HFF-Myc (cell line): ENCODE results near the gene LIPF.
"Not testable (repeated sequence)": the region's sequence is repeated elsewhere in the genome, so short reads cannot be mapped to it uniquely, and the experiment has no call there.

ENCODE experiments used
- DNase-seq: peaks from one replicate; pipeline ENCODE4 v3.0.0-alpha.2; 2011; ENCODE audit warnings: low read depth; ENCODE audit errors: extremely low read depth
- H3K4me3 ChIP-seq: replicated peaks from 2 replicates; pipeline ENCODE4 v1.5.1; 2011; ENCODE audit warnings: low read depth, mild to moderate bottlenecking, control low read depth, low read length
- CTCF ChIP-seq: IDR thresholded peaks from 2 replicates; pipeline ENCODE4 v1.5.1; 2012; ENCODE audit warnings: mild to moderate bottlenecking, low read depth, low read length, control low read depth; ENCODE audit errors: missing control alignments

Gene LIPF

GRCh38 chr10:88657901-88658300 lies 6.3 kb upstream of the LIPF start:
- H3K4me3 ChIP-seq: no peak overlapping the region
- no peak for TF ChIP-seq CTCF
- DNase-seq: no peak

- no peak for DNase-seq
- TF ChIP-seq CTCF: no peak
- H3K4me3 ChIP-seq: no peak overlapping the region
These were observed 4.3 kb upstream of the LIPF start for GRCh38 chr10:88659725-88660597.

GRCh38 chr10:88660598-88660884 lies 3.7 kb upstream of the LIPF start:
- H3K4me3 ChIP-seq: no peak overlapping the region
- no peak for DNase-seq
- TF ChIP-seq CTCF: no peak

GRCh38 chr10:88661018-88661417 lies 3.2 kb upstream of the LIPF start:
- no peak for TF ChIP-seq CTCF
- no peak for DNase-seq
- no peak overlapping the region for H3K4me3 ChIP-seq

- TF ChIP-seq CTCF: no peak
- no peak overlapping the region for H3K4me3 ChIP-seq
- DNase-seq: no peak
These were observed 2.7 kb upstream of the LIPF start for GRCh38 chr10:88661577-88661976.

GRCh38 chr10:88663153-88663552 lies 1.1 kb upstream of the LIPF start:
- H3K4me3 ChIP-seq: not testable (repeated sequence)

GRCh38 chr10:88668465-88668864 lies 4.2 kb downstream of the LIPF start:
- no peak overlapping the region for H3K4me3 ChIP-seq

More at GRCh38 chr10:88663153-88663552, 1.1 kb upstream of the LIPF start:
- DNase-seq: not testable (repeated sequence)

More at GRCh38 chr10:88668465-88668864, 4.2 kb downstream of the LIPF start:
- no peak for TF ChIP-seq CTCF
- no peak for DNase-seq
